ENCODE results near the gene MBD4.

The MBD4 gene

GRCh38 chr3:129461022-129461421 lies 21.3 kb upstream of the MBD4 start:
- TF ChIP-seq, protein P1, sequence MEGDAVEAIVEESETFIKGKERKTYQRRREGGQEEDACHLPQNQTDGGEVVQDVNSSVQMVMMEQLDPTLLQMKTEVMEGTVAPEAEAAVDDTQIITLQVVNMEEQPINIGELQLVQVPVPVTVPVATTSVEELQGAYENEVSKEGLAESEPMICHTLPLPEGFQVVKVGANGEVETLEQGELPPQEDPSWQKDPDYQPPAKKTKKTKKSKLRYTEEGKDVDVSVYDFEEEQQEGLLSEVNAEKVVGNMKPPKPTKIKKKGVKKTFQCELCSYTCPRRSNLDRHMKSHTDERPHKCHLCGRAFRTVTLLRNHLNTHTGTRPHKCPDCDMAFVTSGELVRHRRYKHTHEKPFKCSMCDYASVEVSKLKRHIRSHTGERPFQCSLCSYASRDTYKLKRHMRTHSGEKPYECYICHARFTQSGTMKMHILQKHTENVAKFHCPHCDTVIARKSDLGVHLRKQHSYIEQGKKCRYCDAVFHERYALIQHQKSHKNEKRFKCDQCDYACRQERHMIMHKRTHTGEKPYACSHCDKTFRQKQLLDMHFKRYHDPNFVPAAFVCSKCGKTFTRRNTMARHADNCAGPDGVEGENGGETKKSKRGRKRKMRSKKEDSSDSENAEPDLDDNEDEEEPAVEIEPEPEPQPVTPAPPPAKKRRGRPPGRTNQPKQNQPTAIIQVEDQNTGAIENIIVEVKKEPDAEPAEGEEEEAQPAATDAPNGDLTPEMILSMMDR (IDR thresholded peaks at IDR 0.05), result no peak
- TF ChIP-seq ZFX (IDR thresholded peaks at IDR 0.05; ENCODE audit: borderline replicate concordance), result no peak
- H3K27ac ChIP-seq, result no peak overlapping the region

GRCh38 chr3:129460572-129460971 lies 20.8 kb upstream of the MBD4 start:
- H3K27ac ChIP-seq, result no peak overlapping the region
- no peak for TF ChIP-seq ZFX (IDR thresholded peaks at IDR 0.05; ENCODE audit: borderline replicate concordance)
- TF ChIP-seq, protein P1 (IDR thresholded peaks at IDR 0.05), result no peak

- TF ChIP-seq, protein P1 (IDR thresholded peaks at IDR 0.05), result no peak
- TF ChIP-seq ZFX (IDR thresholded peaks at IDR 0.05; ENCODE audit: borderline replicate concordance), result no peak
- H3K27ac ChIP-seq, result no peak overlapping the region
These were observed 20.4 kb upstream of the MBD4 start for GRCh38 chr3:129460155-129460554.

GRCh38 chr3:129453732-129454131 lies 14.0 kb upstream of the MBD4 start:
- H3K27ac ChIP-seq, result no peak overlapping the region
- TF ChIP-seq ZFX (IDR thresholded peaks at IDR 0.05; ENCODE audit: borderline replicate concordance), result no peak
- TF ChIP-seq, protein P1 (IDR thresholded peaks at IDR 0.05), result no peak

DNA sequence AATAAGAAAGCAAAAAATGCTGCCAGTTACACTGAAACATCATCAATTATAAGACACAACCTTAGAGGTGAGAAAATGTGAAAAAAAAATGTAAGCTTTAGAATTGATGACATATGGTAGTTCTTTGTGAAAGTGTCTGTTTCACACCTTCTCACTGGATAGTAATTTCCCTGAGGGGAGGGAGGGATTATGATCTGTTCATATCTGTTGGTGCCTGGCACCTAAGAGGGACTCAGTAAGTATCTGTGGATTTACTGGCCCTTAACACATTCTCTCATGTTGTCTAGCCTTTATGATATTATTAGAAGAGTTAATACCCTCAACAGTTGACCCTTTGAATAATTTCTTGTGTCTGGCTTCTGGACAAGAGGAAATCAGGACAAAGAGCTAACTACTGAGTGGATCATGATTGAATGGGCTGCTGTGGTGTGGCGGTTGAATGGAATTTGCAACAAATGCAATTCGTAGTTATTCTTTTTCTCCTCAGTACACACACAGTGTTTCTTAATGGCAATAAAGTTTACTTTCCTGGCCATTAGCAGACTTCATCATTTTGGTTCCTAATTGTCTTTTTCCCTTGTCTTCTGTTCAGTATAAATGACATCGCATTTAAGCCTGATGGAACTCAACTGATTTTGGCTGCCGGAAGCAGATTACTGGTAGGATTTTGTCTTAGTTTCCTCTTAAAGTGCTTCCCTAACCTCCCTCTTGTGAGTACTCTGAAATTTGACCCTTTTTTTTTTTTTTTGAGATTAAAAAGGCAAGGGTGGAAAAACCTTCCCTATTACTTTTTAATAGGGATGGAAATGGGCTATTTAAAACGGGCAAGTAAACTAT lies 9.7 kb upstream of the MBD4 start:
- no peak for TF ChIP-seq ZFX (IDR thresholded peaks at IDR 0.05; ENCODE audit: borderline replicate concordance)
- TF ChIP-seq, protein P1 (IDR thresholded peaks at IDR 0.05), result no peak
- no peak overlapping the region for H3K27ac ChIP-seq

- peak overlapping the region; percentile 85 for H3K27ac ChIP-seq
These were observed 8.6 kb upstream of the MBD4 start for GRCh38 chr3:129448186-129448895.

More at GRCh38 chr3:129448186-129448895, 8.6 kb upstream of the MBD4 start:
- TF ChIP-seq, protein P1 (IDR thresholded peaks at IDR 0.05), result no peak
- TF ChIP-seq ZFX (IDR thresholded peaks at IDR 0.05; ENCODE audit: borderline replicate concordance), result no peak
